SK-MEL-5 (cell line): ENCODE results near the gene FAM193A. TPM values are rescaled to one million over a fixed set of nuclear protein-coding genes. Genes with fewer than 3 reads are reported as not detected.
"Not testable (repeated sequence)": the region's sequence is repeated elsewhere in the genome, so short reads cannot be mapped to it uniquely, and the experiment has no call there.

ENCODE experiments used
- DNase-seq: peaks from one replicate; pipeline ENCODE4 v3.0.0-alpha.2; 2016; ENCODE audit warnings: low read depth, low spot score
- in situ Hi-C: cut with HindIII; loops from 2 replicates; pipeline ENCODE4 v1.10.0; 2016; ENCODE audit warnings: low sequenced_read_pairs, high pct_unique_total_duplicates, low pct_unique_long_range_greater_than_20kb
- total RNA-seq: library from RNA; depleted of rRNA; stranded (reverse); fragments of >200 nt; shearing (Covaris generic); gene quantifications from 2 replicates; pipeline ENCODE4 v1.2.3, GENCODE V29; 2014

Gene FAM193A
- total RNA-seq, 1 experiment from 2014 or later, result 6.3 TPM

- in situ Hi-C loops, result no loop called here
Measured at GRCh38 chr4:2624782-2625530, 88.5 kb downstream of the FAM193A start.

GRCh38 chr4:2626231-2626630 is 89.8 kb downstream of the FAM193A start:
- in situ Hi-C loops, result no loop called here
- no peak for DNase-seq

More at GRCh38 chr4:2624782-2625530, 88.5 kb downstream of the FAM193A start:
- DNase-seq, result no peak

- DNase-seq, result no peak
- in situ Hi-C loops, result no loop called here
Measured at GRCh38 chr4:2630556-2631273, 94.3 kb downstream of the FAM193A start.

GRCh38 chr4:2634014-2634413 is 97.6 kb downstream of the FAM193A start:
- DNase-seq, result no peak
- in situ Hi-C loops, result no loop called here

GRCh38 chr4:2636331-2636730 is 99.9 kb downstream of the FAM193A start:
- DNase-seq, result no peak
- in situ Hi-C loops, result no loop called here

GRCh38 chr4:2636994-2637393 is 100.5 kb downstream of the FAM193A start:
- in situ Hi-C loops, DNase-seq: not testable (repeated sequence)

GRCh38 chr4:2637956-2638552 is 101.6 kb downstream of the FAM193A start:
- in situ Hi-C loops, result no loop called here
- DNase-seq, result no peak

- DNase-seq, result no peak
- in situ Hi-C loops, result no loop called here
Measured at GRCh38 chr4:2638730-2639129, 102.3 kb downstream of the FAM193A start.

- in situ Hi-C loops, result no loop called here
Measured at GRCh38 chr4:2642968-2643367, 106.5 kb downstream of the FAM193A start.

GRCh38 chr4:2643555-2643954 is 107.1 kb downstream of the FAM193A start:
- in situ Hi-C loops, result no loop called here
- DNase-seq, result no peak

More at GRCh38 chr4:2642968-2643367, 106.5 kb downstream of the FAM193A start:
- no peak for DNase-seq

GRCh38 chr4:2646396-2647149 is 110.1 kb downstream of the FAM193A start:
- in situ Hi-C loops, result no loop called here

GRCh38 chr4:2647403-2648158 is 111.1 kb downstream of the FAM193A start:
- in situ Hi-C loops, result no loop called here

More at GRCh38 chr4:2646396-2647149, 110.1 kb downstream of the FAM193A start:
- DNase-seq, result no peak

GRCh38 chr4:2648159-2648814 is 111.8 kb downstream of the FAM193A start:
- no peak for DNase-seq
- in situ Hi-C loops, result no loop called here

More at GRCh38 chr4:2647403-2648158, 111.1 kb downstream of the FAM193A start:
- DNase-seq, result peak; percentile 20

- DNase-seq, result no peak
- in situ Hi-C loops, result no loop called here
Measured at GRCh38 chr4:2649604-2650114, 113.2 kb downstream of the FAM193A start.

- no peak for DNase-seq
- in situ Hi-C loops, result no loop called here
Measured at GRCh38 chr4:2650276-2650675, 113.8 kb downstream of the FAM193A start.

- in situ Hi-C loops, result no loop called here
- DNase-seq, result no peak
Measured at GRCh38 chr4:2651546-2651945, 115.1 kb downstream of the FAM193A start.
